Psoas muscle (tissue), 8 donors: ENCODE results near the gene HBB. TPM values are rescaled to one million over a fixed set of nuclear protein-coding genes. Genes with fewer than 3 reads are reported as not detected.

Experiments used
- ATAC-seq, 4 donors: fragments of 200-7000 bp; cut with Tn5 transposase; one replicate each; pipeline ENCODE4 v1.9.1; 2020; ENCODE audit warnings: moderate library complexity in 3 of 4, mild to moderate bottlenecking in 2 of 4
- DNase-seq, 2 donors: peaks; one replicate each; pipeline ENCODE4 v3.0.0-alpha.2; 2020
- H3K27ac ChIP-seq: fragments of 200-600 bp; one replicate; pipeline ENCODE4 v1.8.0; 2022
- H3K27me3 ChIP-seq, 3 donors: fragments of 200-600 bp in 1 of 3; one replicate each; pipeline versions ENCODE4 v1.6.1 to v1.8.0; 2013 to 2022; ENCODE audit warnings: low read length in 2 of 3, mild to moderate bottlenecking in 2 of 3, moderate library complexity in 1 of 3; ENCODE audit not compliant: insufficient read depth in 3 of 3
- H3K36me3 ChIP-seq, 2 donors: fragments of 200-600 bp in 1 of 2; one replicate each; pipeline versions ENCODE4 v1.6.1 to v1.8.0; 2013 to 2022; ENCODE audit warnings: low read depth in 1 of 2, mild to moderate bottlenecking in 1 of 2, moderate library complexity in 1 of 2; ENCODE audit not compliant: insufficient read depth in 1 of 2
- H3K4me1 ChIP-seq: fragments of 200-600 bp; one replicate; pipeline ENCODE4 v1.8.0; 2022
- H3K4me3 ChIP-seq: fragments of 200-600 bp; one replicate; pipeline ENCODE4 v1.8.0; 2022; ENCODE audit warnings: mild to moderate bottlenecking
- H3K9me3 ChIP-seq: fragments of 200-600 bp; one replicate; pipeline ENCODE4 v1.8.0; 2022
- CTCF ChIP-seq: fragments of 200-600 bp; IDR thresholded peaks from one replicate; pipeline ENCODE4 v1.8.0; 2022; ENCODE audit warnings: antibody characterized with exemption
- WGBS, 3 donors: extraction: QIAGEN DNeasy Blood & Tissue Kit; methylation state at CpG; one replicate each; pipeline versions ENCODE4 v1.1.6 to v1.1.7; 2013; 5-methylcytosine and 5-hydroxymethylcytosine counted together
- intact Hi-C, 2 donors: fragments of 100-400 bp; cut with DNase I; formaldehyde crosslinking; loops; one replicate each; pipeline versions ENCODE4 v1.11.0 to v1.14.2; 2022
- polyA plus RNA-seq, 3 donors: library from polyadenylated mRNA; stranded (reverse); fragments of 200-250 nt; gene quantifications; one replicate each; pipeline ENCODE4 v1.2.3, GENCODE V29; 2013
- total RNA-seq, 4 donors: library from RNA; stranded (reverse); fragmentation: NEBNext Ultra II Directional in 2 of 4; extraction: Animal tissue kit (Norgen Biotek cat#: 25700) in 2 of 4; gene quantifications; one replicate each; pipeline versions ENCODE4 v1.2.1 to v1.2.4, GENCODE V29; 2021 to 2023
- donor health status: healthy with polysubstance abuse.
- donor health status: DM: no; HTN: no; CAD: no; lungs with moderate emphysema.
- donor health status: Bipolar disorder and iron deficiency.
- donor health status: healthy.
- donor health status: DM: yes; HTN: yes; CAD: no.
- donor health status: DM: no; HTN: no; CAD: no.
- donor health status: DM: no; HTN: no; CAD: no.
- donor health status: DM: yes; HTN: yes; CAD: no.

HBB gene
- total and polyA plus RNA-seq, 7 donors: 7.8 to 2,413 (median 22.9) TPM

GRCh38 chr11:5197536-5197935, 29.3 kb downstream of the HBB start:
- intact Hi-C loops: no loop called here
- ATAC-seq (no peak), DNase-seq (no peak)
- Histone ChIP-seq H3K4me3 (no peak overlapping the region), H3K4me1 (no peaks in the 10 kb centered on the region), H3K27me3 (no peaks in the 10 kb centered on the region), H3K36me3 (no peaks in the 10 kb centered on the region), H3K27ac (no peak overlapping the region), H3K9me3 (no peaks in the 10 kb centered on the region)
- WGBS, 3 donors: 70 to 76% (median 74%) methylated on average over 3 of the region's 3 CpGs
- TF ChIP-seq CTCF: no peak

GRCh38 chr11:5196731-5197130, 30.1 kb downstream of the HBB start:
- Histone ChIP-seq H3K27ac (no peak overlapping the region), H3K4me3 (no peak overlapping the region), H3K27me3 (no peaks in the 10 kb centered on the region), H3K4me1 (no peaks in the 10 kb centered on the region), H3K9me3 (no peaks in the 10 kb centered on the region), H3K36me3 (no peaks in the 10 kb centered on the region)
- no peak for ATAC-seq
- 47 to 60% (median 52%) methylated on average over 3 of the region's 3 CpGs for WGBS, 3 donors
- intact Hi-C loops: no loop called here
- no peak for DNase-seq
- TF ChIP-seq CTCF: no peak

DNA sequence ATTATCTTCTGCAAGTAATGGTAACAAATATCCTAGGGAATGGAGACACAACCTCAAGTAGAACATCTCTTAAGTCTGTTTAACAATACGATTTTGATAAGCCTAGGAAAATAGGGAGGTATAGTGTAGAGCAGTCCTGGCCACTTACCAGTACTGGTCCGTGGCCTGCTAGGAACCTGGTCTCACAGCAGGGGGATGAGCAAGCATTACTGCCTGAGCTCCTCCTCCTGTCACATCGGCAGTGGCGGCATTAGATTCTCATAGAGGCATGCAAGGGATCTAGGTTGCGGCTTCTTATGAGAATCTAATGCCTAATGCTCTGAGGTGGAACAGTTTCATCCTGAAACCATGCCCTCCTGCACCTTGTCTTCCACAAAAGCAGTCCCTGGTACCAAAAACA, 30.8 kb downstream of the HBB start:
- no peaks in the 10 kb centered on the region for H3K4me1 ChIP-seq
- intact Hi-C loops: no loop called here
- no peaks in the 10 kb centered on the region for H3K9me3 ChIP-seq
- no peak overlapping the region for H3K27ac ChIP-seq
- 62 to 79% (median 68%) methylated on average over 5 of the region's 5 CpGs for WGBS, 3 donors
- ATAC-seq (no peak), DNase-seq (no peak)
- H3K36me3 ChIP-seq: no peaks in the 10 kb centered on the region
- H3K27me3 ChIP-seq: no peaks in the 10 kb centered on the region
- no peak for TF ChIP-seq CTCF
- H3K4me3 ChIP-seq: no peak overlapping the region

DNA sequence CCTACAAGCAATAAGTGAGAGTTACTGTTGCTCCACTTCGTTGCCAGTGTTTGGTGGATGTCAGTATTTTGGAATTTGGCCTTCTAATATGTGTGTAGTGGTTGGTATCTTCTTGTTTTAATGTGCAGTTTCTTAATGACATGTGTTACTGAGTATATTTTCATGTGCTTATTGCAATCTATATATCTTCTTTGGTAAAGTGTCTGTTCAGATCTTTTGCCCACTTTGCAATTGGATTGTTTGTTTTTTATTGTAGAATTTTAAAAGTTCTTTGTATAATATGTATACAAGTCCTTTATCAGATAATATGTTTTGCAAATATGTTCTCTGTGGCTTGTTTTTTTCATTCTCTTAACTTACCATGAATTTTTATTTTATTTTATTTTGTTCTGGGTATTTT, 34.1 kb downstream of the HBB start:
- WGBS, 3 donors: 0 to 28% (median 18%) methylated on average over 1 of the region's 1 CpG
- H3K4me1 ChIP-seq: no peaks in the 10 kb centered on the region
- H3K36me3 ChIP-seq: no peaks in the 10 kb centered on the region
- intact Hi-C loops: no loop called here
- TF ChIP-seq CTCF: no peak
- DNase-seq: no peak
- no peak overlapping the region for H3K27ac ChIP-seq
- peaks cover 4% of the 10 kb centered on the region for H3K9me3 ChIP-seq
- no peaks in the 10 kb centered on the region for H3K27me3 ChIP-seq
- H3K4me3 ChIP-seq: no peak overlapping the region
- no peak for ATAC-seq

- ATAC-seq: no peak
- TF ChIP-seq CTCF: no peak
- Histone ChIP-seq H3K4me3 (no peak overlapping the region), H3K27me3 (no peaks in the 10 kb centered on the region), H3K27ac (no peak overlapping the region), H3K9me3 (peaks cover 4% of the 10 kb centered on the region), H3K4me1 (no peaks in the 10 kb centered on the region), H3K36me3 (no peaks in the 10 kb centered on the region)
- 73 to 78% (median 76%) methylated on average over 2 of the region's 2 CpGs for WGBS, 3 donors
- no peak for DNase-seq
- intact Hi-C loops: no loop called here
These were observed 38.7 kb downstream of the HBB start for GRCh38 chr11:5188201-5188600.
